ENCODE measurements around the gene KRTAP17-1.
A peak's percentile ranks its signal among the peaks of the same experiment; 100 is the strongest.
"Not testable (repeated sequence)": the region's sequence is repeated elsewhere in the genome, so short reads cannot be mapped to it uniquely, and the experiment has no call there.

Gene KRTAP17-1

DNA sequence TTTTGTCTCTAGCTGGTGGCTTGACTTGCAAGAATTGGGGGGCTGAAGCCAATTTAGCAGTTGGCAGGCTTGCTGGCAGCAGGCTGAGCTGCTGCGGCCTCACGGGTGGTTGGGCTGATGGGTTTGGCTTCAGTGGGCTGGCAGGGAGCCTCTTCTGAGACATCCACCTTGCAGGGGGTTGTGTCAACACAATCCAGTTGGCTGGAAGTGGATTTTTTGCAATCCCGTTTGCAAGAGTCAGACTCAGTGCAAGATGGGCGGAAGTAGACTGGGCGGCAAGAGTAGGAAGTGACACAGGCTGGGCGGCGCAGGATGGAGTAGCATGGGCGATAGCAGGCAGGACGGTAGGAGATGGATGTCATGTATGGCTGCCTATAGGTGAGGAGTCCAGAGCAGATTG is 7.9 kb downstream of the KRTAP17-1 start:
- peak overlapping the region; percentile 44 for H3K4me3 Mint-ChIP-seq
- H3K27me3 Mint-ChIP-seq: peaks cover 15% of the 10 kb centered on the region
- peaks cover 28% of the 10 kb centered on the region for H3K9me3 Mint-ChIP-seq
- intact Hi-C loops (cut with micrococcal nuclease): no loop called here
- H3K4me1 Mint-ChIP-seq (ENCODE audit: low read depth): peaks cover 28% of the 10 kb centered on the region
- H3K36me3 Mint-ChIP-seq (ENCODE audit: low read depth): no peaks in the 10 kb centered on the region
- peak overlapping the region; percentile 23 for H3K27ac Mint-ChIP-seq

DNA sequence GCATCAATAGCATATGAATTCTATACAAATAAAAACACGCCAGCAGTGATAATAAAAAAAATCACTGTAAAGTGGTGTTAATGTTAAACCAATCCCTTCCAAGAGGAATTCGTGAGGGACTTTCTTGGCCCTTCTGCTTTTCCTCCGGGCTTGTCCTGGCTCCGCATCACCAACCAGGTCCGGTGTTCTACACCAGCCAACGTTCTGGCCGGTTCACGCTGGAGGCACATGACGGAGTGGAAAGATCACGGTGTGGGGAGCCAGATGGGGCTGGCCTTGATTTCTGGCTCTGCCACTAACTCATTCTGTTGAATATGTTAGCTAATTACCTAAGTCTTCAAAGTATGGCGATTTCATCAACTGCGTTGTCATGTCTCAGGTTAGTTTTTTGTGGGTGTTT is 11.4 kb downstream of the KRTAP17-1 start:
- Mint-ChIP-seq H3K4me3 (no peak overlapping the region), H3K27me3 (peaks cover 5% of the 10 kb centered on the region), H3K36me3 (ENCODE audit: low read depth) (no peaks in the 10 kb centered on the region), H3K4me1 (ENCODE audit: low read depth) (peaks cover 31% of the 10 kb centered on the region), H3K9me3 (peaks cover 20% of the 10 kb centered on the region), H3K27ac (no peak overlapping the region)
- intact Hi-C loops (cut with micrococcal nuclease): no loop called here

DNA sequence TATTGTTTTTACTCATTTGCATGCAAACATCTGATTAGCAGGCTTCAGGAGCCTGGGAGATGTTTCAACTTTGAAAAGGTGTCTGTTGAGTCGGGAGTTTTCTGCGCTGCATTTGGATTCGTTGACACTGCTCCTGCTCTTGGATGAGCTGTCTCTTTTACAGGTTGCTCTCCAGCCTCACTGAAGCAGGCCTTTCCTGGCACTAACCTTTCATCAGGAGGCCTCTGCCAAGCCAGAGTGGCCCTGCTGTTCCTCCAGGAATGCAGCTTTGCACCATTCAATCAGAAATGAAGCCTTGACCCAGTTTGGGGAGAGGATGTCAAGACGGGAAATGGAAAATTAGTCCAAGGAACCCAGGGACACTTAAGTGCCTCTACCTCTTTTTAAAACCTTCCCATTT is 12.5 kb downstream of the KRTAP17-1 start:
- Mint-ChIP-seq H3K4me3 (no peak overlapping the region), H3K27me3 (peaks cover 6% of the 10 kb centered on the region), H3K4me1 (ENCODE audit: low read depth) (peaks cover 20% of the 10 kb centered on the region), H3K9me3 (peaks cover 17% of the 10 kb centered on the region), H3K27ac (no peak overlapping the region), H3K36me3 (ENCODE audit: low read depth) (no peaks in the 10 kb centered on the region)
- intact Hi-C loops (cut with micrococcal nuclease): no loop called here

DNA sequence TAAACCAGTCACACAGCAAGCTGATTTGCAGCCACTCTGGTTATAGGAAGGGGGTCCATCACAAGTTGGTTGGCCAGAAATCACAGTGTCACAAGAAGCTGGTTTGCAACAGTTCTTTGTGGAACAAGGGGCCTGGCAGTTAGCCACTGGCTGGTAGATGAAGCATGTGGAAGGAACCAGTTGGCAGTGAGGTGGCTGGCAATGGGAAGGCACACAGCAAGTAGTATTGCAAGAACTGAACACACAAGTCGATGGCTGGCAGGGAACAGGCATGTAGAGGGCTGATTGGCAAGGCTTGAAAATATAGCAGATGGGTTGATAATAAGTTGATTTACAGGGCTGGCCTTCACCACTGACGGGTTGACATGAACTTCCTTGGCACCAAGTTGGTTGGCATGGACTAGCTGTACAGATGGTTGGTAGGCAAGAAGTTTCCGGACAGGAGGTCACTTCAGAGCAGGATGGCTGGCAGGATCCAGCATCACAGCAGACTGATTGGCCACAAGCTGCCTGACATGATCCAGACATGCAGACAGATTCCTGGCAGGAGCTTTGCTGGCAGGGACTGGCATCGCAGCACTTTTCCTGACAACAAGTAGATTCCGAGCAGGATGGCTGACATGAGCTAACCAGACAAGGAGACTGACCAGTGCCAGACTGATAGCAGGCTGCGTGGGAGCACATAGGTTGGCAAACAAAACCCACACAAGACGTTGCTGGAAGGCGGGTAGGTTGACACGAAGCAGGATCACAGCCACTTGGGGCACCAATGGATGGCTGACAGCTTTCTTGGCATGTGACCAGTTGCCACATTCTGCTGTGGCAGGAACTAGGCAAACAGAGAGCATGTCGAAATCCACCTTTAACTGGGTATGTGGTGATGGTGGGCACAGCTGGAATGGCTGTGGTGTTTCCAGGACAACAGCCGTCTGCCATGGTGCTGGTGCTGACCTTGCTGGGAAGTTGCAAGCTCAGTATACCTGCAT is 13.3 kb downstream of the KRTAP17-1 start, which contains the start of gene KRTAP29-1:
KRTAP29-1 (minus strand) TSS at position 936 of the 986 bp plus-strand sequence; CDS start at position 936, 0 bp downstream.
- H3K27ac Mint-ChIP-seq: no peak within 1 kb of the TSS
- H3K36me3 Mint-ChIP-seq (ENCODE audit: low read depth): no peaks in the 10 kb centered on the region
- intact Hi-C loops (cut with micrococcal nuclease): no loop called here
- peaks cover 3% of the 10 kb centered on the region for H3K27me3 Mint-ChIP-seq
- peaks cover 9% of the 10 kb centered on the region for H3K9me3 Mint-ChIP-seq
- peaks cover 14% of the 10 kb centered on the region for H3K4me1 Mint-ChIP-seq (ENCODE audit: low read depth)
- H3K4me3 Mint-ChIP-seq: no peak within 1 kb of the TSS

DNA sequence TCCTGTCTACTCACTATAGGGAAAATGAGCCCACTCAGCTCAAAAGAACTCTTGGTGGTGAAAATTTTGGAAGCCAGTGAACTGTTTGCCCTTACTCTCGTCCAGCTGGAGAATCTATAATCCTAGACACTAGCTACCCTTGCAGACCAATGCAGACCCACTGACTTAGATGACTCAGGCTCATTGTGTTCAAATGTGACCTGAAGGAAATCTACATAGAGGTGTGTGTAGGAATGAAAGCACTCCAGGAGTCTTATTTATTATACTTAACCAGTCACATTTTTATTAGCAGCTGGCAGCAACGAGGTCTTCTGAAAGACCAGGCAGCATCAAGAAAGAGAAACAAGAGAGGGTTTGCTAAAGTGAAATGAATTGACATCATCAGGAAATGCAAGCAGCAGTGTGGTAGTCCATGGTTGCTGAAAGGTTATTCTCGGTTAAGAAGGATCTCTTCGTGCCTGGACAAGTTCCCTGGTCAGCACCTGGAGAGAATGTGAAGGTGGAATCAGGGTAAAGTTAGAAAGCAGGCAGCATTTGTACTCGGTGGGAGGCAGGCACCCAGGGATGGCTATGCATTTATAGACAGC is 14.2 kb downstream of the KRTAP17-1 start:
- Mint-ChIP-seq H3K4me3 (no peak overlapping the region), H3K9me3 (peaks cover under 1% of the 10 kb centered on the region), H3K36me3 (ENCODE audit: low read depth) (no peaks in the 10 kb centered on the region), H3K4me1 (ENCODE audit: low read depth) (peaks cover 14% of the 10 kb centered on the region), H3K27me3 (peaks cover 1% of the 10 kb centered on the region), H3K27ac (no peak overlapping the region)
- intact Hi-C loops (cut with micrococcal nuclease): no loop called here

DNA sequence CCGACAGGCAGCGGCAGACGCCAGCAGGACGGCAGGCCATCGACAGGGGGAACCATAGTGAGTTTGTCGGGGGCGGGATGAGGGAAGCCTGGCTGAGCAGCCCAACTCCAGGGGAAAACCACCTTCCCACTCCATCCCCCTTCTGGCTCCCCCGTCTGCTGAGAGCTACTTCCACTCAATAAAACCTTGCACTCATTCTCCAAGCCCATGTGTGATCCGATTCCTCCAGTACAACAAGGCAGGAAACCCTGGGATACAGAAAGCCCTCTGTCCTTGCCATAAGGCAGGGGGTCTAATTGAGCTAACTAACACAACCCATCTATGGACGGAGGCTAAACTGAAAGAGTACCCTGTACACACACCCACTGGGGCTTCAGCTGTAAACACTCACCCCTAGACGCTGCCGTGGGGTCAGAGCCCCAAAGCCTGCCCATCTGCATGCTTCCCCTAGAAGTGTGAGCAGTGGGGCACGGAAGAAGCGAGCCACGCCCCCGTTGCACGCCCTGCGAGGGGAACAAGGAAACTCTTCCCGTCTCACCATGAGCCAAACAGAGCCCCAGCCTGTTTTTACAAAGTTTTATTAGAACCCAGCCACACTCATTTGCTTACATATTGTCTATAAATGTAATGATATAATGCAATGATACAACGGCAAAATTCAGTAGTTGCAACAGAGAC is 16.9 kb downstream of the KRTAP17-1 start:
- Mint-ChIP-seq H3K4me1 (ENCODE audit: low read depth) (peaks cover 11% of the 10 kb centered on the region), H3K9me3 (no peaks in the 10 kb centered on the region), H3K36me3 (ENCODE audit: low read depth) (no peaks in the 10 kb centered on the region), H3K27me3 (peaks cover 4% of the 10 kb centered on the region), H3K4me3 (no peak overlapping the region), H3K27ac (no peak overlapping the region)
- intact Hi-C loops (cut with micrococcal nuclease): no loop called here

DNA sequence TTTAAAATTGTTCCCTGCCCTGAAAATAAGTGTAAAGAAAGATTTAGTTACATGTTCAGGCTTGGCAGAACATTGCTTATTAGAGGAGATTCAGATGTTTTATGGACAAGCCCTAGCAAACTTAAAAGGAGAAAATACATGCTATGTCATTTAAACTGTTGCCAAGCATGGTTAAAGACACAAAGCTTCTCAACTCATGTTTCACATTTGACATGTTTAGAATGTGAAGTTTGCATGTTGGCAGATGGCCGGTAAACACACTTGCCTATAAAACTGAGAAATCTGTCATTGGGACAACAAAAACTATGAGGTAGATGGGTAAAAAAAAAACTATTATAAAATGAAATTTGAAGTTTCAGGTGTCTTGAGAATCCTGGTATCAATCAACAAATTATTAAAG is 18.7 kb downstream of the KRTAP17-1 start:
- H3K4me3 Mint-ChIP-seq: no peak overlapping the region
- no peaks in the 10 kb centered on the region for H3K4me1 Mint-ChIP-seq (ENCODE audit: low read depth)
- intact Hi-C loops (cut with micrococcal nuclease): no loop called here
- peaks cover 4% of the 10 kb centered on the region for H3K27me3 Mint-ChIP-seq
- H3K27ac Mint-ChIP-seq: no peak overlapping the region
- no peaks in the 10 kb centered on the region for H3K9me3 Mint-ChIP-seq
- no peaks in the 10 kb centered on the region for H3K36me3 Mint-ChIP-seq (ENCODE audit: low read depth)

DNA sequence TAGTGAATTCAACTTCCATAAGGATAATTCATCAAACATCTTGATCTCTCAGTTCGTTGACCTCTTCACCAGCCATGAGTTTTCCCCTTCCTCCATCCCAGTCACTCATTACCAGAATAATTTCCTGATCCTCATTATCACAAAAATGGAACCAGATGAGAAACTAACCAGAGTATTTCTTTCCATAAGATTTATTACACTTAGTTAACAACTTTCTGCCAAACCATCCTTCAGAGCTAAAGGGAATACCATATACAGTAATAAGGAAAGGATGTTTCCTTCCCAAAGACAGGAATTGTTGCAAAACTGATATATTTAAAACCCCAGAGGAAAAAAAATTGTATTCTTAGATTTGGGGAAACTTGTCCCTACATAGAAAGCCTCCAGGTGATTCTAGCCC is 21.5 kb downstream of the KRTAP17-1 start:
- Mint-ChIP-seq H3K27ac (no peak overlapping the region), H3K9me3 (no peaks in the 10 kb centered on the region), H3K4me3 (no peak overlapping the region), H3K36me3 (ENCODE audit: low read depth) (no peaks in the 10 kb centered on the region), H3K27me3 (peaks cover 4% of the 10 kb centered on the region), H3K4me1 (ENCODE audit: low read depth) (no peaks in the 10 kb centered on the region)
- intact Hi-C loops (cut with micrococcal nuclease): no loop called here

DNA sequence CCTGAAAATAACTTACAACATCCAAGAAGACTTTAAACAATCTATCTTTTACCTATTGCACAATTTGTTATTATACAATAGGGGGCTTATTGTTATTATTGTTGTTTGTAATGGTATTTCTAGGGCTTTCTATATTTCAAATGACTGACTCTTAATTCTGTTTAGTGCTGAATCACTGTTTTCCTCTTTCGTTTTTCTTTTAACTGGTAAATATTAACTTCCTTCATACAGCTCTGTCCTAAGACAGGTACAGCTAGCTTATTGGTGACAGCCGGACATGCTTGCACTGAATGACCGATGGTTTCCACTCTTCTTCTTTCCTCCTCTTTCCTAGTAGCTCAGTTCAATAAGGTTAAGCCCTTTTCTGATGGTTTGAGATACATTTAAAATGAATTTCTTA is 28.5 kb downstream of the KRTAP17-1 start:
- Mint-ChIP-seq H3K4me1 (ENCODE audit: low read depth) (peaks cover 15% of the 10 kb centered on the region), H3K9me3 (no peaks in the 10 kb centered on the region), H3K4me3 (no peak overlapping the region), H3K36me3 (ENCODE audit: low read depth) (no peaks in the 10 kb centered on the region), H3K27ac (no peak overlapping the region), H3K27me3 (peaks cover 1% of the 10 kb centered on the region)
- intact Hi-C loops (cut with micrococcal nuclease): no loop called here

DNA sequence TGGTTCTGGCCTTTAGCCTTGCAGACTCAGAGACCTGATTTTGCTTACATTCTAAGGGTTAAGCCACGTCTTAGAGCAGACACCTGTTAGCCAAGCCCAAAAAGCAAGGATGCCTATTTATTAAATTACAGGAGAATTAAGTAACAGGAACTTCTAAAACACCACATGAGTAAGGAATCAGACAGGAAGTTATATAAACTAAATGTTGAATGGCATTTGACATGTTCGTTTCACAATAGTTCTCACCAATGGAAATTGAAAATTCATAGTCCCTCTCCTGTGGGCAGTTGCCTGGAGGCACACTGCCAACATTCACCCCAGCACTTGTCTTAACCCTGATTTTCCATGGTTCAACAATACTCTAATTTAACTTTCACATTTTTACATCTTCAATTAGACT is 31.0 kb downstream of the KRTAP17-1 start:
- intact Hi-C loops (cut with micrococcal nuclease): no loop called here
- Mint-ChIP-seq H3K4me1 (ENCODE audit: low read depth) (peaks cover 15% of the 10 kb centered on the region), H3K27me3 (peaks cover 1% of the 10 kb centered on the region), H3K36me3 (ENCODE audit: low read depth) (no peaks in the 10 kb centered on the region), H3K4me3 (no peak overlapping the region), H3K27ac (no peak overlapping the region), H3K9me3 (no peaks in the 10 kb centered on the region)

DNA sequence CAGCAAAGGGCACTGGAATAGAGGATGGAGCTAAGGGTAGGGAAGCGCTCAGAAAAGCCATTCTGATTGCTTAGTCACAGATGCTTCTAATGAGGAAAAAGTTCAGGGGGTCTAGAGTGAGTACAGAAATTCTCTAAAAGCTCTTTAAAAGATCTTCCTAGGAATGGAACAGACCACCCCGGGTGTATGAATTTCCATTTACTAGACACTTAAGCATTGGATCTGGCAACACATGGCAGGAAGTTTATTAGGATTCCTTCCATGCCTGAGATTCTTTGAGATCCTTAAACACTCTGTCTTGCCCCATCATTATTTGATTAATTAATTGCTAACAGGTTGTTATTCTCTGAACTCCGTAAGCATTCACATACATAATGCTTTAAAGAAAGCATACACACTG is 31.5 kb downstream of the KRTAP17-1 start:
- Mint-ChIP-seq H3K4me1 (ENCODE audit: low read depth) (peaks cover 15% of the 10 kb centered on the region), H3K4me3 (no peak overlapping the region), H3K27me3 (peaks cover 1% of the 10 kb centered on the region), H3K9me3 (no peaks in the 10 kb centered on the region), H3K36me3 (ENCODE audit: low read depth) (no peaks in the 10 kb centered on the region), H3K27ac (no peak overlapping the region)
- intact Hi-C loops (cut with micrococcal nuclease): no loop called here

DNA sequence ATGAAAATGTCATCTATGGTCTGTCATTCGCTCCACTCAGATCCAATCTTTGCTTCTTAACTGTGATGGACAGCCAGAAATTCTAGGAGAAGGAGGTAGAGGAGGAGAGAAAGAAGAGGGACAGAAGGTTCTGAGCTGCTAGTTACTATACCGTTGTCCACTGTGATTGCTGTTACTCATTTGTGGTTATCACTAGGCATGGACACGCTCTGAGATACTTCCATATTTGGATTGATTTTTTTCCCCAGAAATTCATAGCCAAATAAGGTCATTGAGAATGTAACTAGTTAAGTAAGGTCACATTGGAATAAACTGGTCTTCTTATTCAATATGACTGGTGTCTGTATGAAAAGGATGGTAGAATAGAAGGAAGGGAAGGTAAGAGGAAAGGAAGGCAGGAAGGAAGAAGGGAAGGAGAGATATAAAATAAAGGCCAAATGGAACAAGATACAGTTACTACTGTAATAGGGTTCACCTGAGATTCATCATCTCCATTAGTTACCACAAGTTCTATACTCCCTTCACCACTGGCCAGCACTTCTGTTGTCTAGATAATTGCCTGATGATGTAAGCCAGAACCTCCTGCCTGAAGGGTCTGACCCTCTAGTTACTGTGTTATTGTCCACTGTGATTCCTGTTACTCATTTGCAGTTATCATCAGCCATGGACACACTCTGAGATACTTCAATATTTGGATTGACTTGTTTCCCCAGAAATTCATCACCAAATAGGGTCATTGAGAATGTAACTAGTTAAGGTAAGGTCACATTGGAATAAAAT is 37.1 kb downstream of the KRTAP17-1 start:
- no peaks in the 10 kb centered on the region for H3K9me3 Mint-ChIP-seq
- no peaks in the 10 kb centered on the region for H3K4me1 Mint-ChIP-seq (ENCODE audit: low read depth)
- H3K27me3 Mint-ChIP-seq: peaks cover 12% of the 10 kb centered on the region
- intact Hi-C loops (cut with micrococcal nuclease): no loop called here
- H3K4me3 Mint-ChIP-seq: no peak overlapping the region
- H3K27ac Mint-ChIP-seq: no peak overlapping the region
- no peaks in the 10 kb centered on the region for H3K36me3 Mint-ChIP-seq (ENCODE audit: low read depth)

DNA sequence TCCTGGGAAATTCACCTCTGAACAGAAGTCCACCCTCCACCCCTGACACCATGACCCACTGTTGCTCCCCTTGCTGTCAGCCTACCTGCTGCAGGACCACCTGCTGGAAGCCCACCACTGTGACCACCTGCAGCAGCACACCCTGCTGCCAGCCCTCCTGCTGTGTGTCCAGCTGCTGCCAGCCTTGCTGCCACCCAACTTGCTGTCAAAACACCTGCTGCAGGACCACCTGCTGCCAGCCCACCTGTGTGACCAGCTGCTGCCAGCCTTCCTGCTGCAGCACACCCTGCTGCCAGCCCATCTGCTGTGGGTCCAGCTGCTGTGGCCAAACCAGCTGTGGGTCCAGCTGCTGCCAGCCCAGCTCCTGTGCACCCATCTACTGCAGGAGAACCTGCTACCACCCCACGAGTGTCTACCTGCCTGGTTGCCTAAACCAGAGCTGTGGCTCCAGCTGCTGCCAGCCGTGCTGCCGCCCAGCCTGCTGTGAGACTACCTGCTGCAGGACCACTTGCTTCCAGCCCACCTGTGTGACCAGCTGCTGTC is 39.8 kb downstream of the KRTAP17-1 start, which contains the start of gene KRTAP9-7:
KRTAP9-7 (plus strand) TSS at position 51 of the 543 bp plus-strand sequence; CDS start at position 51, 0 bp downstream.
- not testable (repeated sequence) for H3K27ac Mint-ChIP-seq

More for the DNA sequence above, 39.8 kb downstream of the KRTAP17-1 start, which contains the start of gene KRTAP9-7:
- not testable (repeated sequence) for H3K4me1 Mint-ChIP-seq (ENCODE audit: low read depth); H3K36me3 Mint-ChIP-seq (ENCODE audit: low read depth); H3K9me3 Mint-ChIP-seq; H3K4me3 Mint-ChIP-seq
- H3K27me3 Mint-ChIP-seq: peaks cover 18% of the 10 kb centered on the region
- intact Hi-C loops (cut with micrococcal nuclease): loop anchor here (1.0 kb wide), 1 partner anchor 11 kb away; no protein-coding TSS in a partner anchor
